HUES48 (cell line): ENCODE measurements around the gene PRUNE2.
A peak's percentile ranks its signal among the peaks of the same experiment; 100 is the strongest.

ENCODE experiments used
- H3K27ac ChIP-seq: one replicate; pipeline ENCODE4 v1.7.0; 2013; ENCODE audit warnings: low read depth, low read length, inconsistent platforms
- H3K27me3 ChIP-seq: 2 replicates; pipeline ENCODE4 v1.6.1; 2013; ENCODE audit warnings: mild to moderate bottlenecking, low read length; ENCODE audit not compliant: control insufficient read depth, insufficient read depth
- H3K36me3 ChIP-seq: 2 replicates; pipeline ENCODE4 v1.6.1; 2013; ENCODE audit warnings: low read length; ENCODE audit not compliant: control insufficient read depth, insufficient read depth
- H3K4me1 ChIP-seq: 2 replicates; pipeline ENCODE4 v1.6.1; 2013; ENCODE audit warnings: mild to moderate bottlenecking, low read length; ENCODE audit not compliant: control insufficient read depth, insufficient read depth
- H3K4me3 ChIP-seq: 2 replicates; pipeline ENCODE4 v1.5.1; 2013; ENCODE audit warnings: mild to moderate bottlenecking, low read depth, low read length
- H3K9ac ChIP-seq: 2 replicates; pipeline ENCODE4 v1.6.1; 2013; ENCODE audit warnings: mild to moderate bottlenecking, low read depth, low read length, moderate library complexity
- H3K9me3 ChIP-seq: 2 replicates; pipeline ENCODE4 v1.6.1; 2013; ENCODE audit warnings: low read length; ENCODE audit not compliant: control insufficient read depth, insufficient read depth

PRUNE2 gene

GRCh38 chr9:76716085-76716672 lies 189.7 kb downstream of the PRUNE2 start:
- Histone ChIP-seq H3K4me3 (no peak overlapping the region), H3K36me3 (no peaks in the 10 kb centered on the region), H3K4me1 (peaks cover 8% of the 10 kb centered on the region), H3K9ac (no peak overlapping the region), H3K27ac (no peak overlapping the region), H3K27me3 (no peaks in the 10 kb centered on the region), H3K9me3 (no peaks in the 10 kb centered on the region)

GRCh38 chr9:76713381-76713780 lies 192.5 kb downstream of the PRUNE2 start:
- H3K27ac ChIP-seq = no peak overlapping the region
- H3K9ac ChIP-seq = no peak overlapping the region
- no peaks in the 10 kb centered on the region for H3K36me3 ChIP-seq
- no peak overlapping the region for H3K4me3 ChIP-seq
- peaks cover 7% of the 10 kb centered on the region for H3K4me1 ChIP-seq
- no peaks in the 10 kb centered on the region for H3K27me3 ChIP-seq
- H3K9me3 ChIP-seq = no peaks in the 10 kb centered on the region

- H3K9me3 ChIP-seq = no peaks in the 10 kb centered on the region
- H3K27me3 ChIP-seq = no peaks in the 10 kb centered on the region
- H3K9ac ChIP-seq = no peak overlapping the region
- no peaks in the 10 kb centered on the region for H3K36me3 ChIP-seq
- no peaks in the 10 kb centered on the region for H3K4me1 ChIP-seq
- H3K4me3 ChIP-seq = no peak overlapping the region
- no peak overlapping the region for H3K27ac ChIP-seq
Measured at GRCh38 chr9:76709020-76709419, 196.9 kb downstream of the PRUNE2 start.

- H3K36me3 ChIP-seq = no peaks in the 10 kb centered on the region
- no peaks in the 10 kb centered on the region for H3K27me3 ChIP-seq
- H3K9me3 ChIP-seq = no peaks in the 10 kb centered on the region
- H3K4me3 ChIP-seq = no peak overlapping the region
- H3K9ac ChIP-seq = no peak overlapping the region
- no peaks in the 10 kb centered on the region for H3K4me1 ChIP-seq
- H3K27ac ChIP-seq = no peak overlapping the region
Measured at GRCh38 chr9:76707510-76707909, 198.4 kb downstream of the PRUNE2 start.

GRCh38 chr9:76704593-76705204 lies 201.2 kb downstream of the PRUNE2 start:
- H3K27me3 ChIP-seq = no peaks in the 10 kb centered on the region

GRCh38 chr9:76703270-76703669 lies 202.6 kb downstream of the PRUNE2 start:
- Histone ChIP-seq H3K4me3 (no peak overlapping the region), H3K36me3 (no peaks in the 10 kb centered on the region), H3K4me1 (no peaks in the 10 kb centered on the region), H3K9me3 (no peaks in the 10 kb centered on the region), H3K27ac (no peak overlapping the region), H3K9ac (no peak overlapping the region), H3K27me3 (no peaks in the 10 kb centered on the region)

More at GRCh38 chr9:76704593-76705204, 201.2 kb downstream of the PRUNE2 start:
- Histone ChIP-seq H3K36me3 (no peaks in the 10 kb centered on the region), H3K9ac (no peak overlapping the region), H3K9me3 (no peaks in the 10 kb centered on the region), H3K27ac (no peak overlapping the region), H3K4me1 (no peaks in the 10 kb centered on the region), H3K4me3 (no peak overlapping the region)

- no peak overlapping the region for H3K27ac ChIP-seq
- no peaks in the 10 kb centered on the region for H3K27me3 ChIP-seq
- no peak overlapping the region for H3K4me3 ChIP-seq
- H3K4me1 ChIP-seq = no peaks in the 10 kb centered on the region
- H3K9me3 ChIP-seq = no peaks in the 10 kb centered on the region
- H3K9ac ChIP-seq = no peak overlapping the region
- H3K36me3 ChIP-seq = no peaks in the 10 kb centered on the region
Measured at GRCh38 chr9:76701441-76702039, 204.4 kb downstream of the PRUNE2 start.

GRCh38 chr9:76700916-76701315 lies 205.0 kb downstream of the PRUNE2 start:
- Histone ChIP-seq H3K36me3 (no peaks in the 10 kb centered on the region), H3K4me1 (no peaks in the 10 kb centered on the region), H3K27ac (peak overlapping the region; percentile 4), H3K27me3 (no peaks in the 10 kb centered on the region), H3K9me3 (no peaks in the 10 kb centered on the region), H3K9ac (no peak overlapping the region), H3K4me3 (no peak overlapping the region)

- no peak overlapping the region for H3K9ac ChIP-seq
- no peaks in the 10 kb centered on the region for H3K4me1 ChIP-seq
- no peaks in the 10 kb centered on the region for H3K9me3 ChIP-seq
- H3K4me3 ChIP-seq = no peak overlapping the region
- no peak overlapping the region for H3K27ac ChIP-seq
- H3K27me3 ChIP-seq = no peaks in the 10 kb centered on the region
- H3K36me3 ChIP-seq = no peaks in the 10 kb centered on the region
Measured at GRCh38 chr9:76699971-76700370, 205.9 kb downstream of the PRUNE2 start.

- Histone ChIP-seq H3K36me3 (no peaks in the 10 kb centered on the region), H3K27ac (no peak overlapping the region), H3K4me1 (0 out of 2 replicates have a peak, but pooled peaks cover 1% of the 10 kb centered on the region), H3K27me3 (no peaks in the 10 kb centered on the region), H3K9ac (no peak overlapping the region), H3K9me3 (no peaks in the 10 kb centered on the region), H3K4me3 (no peak overlapping the region)
Measured at GRCh38 chr9:76697554-76697953, 208.4 kb downstream of the PRUNE2 start.

GRCh38 chr9:76697081-76697480 lies 208.8 kb downstream of the PRUNE2 start:
- Histone ChIP-seq H3K27me3 (peaks cover under 1% of the 10 kb centered on the region; the same call in 1 of the 2 replicates), H3K36me3 (no peaks in the 10 kb centered on the region), H3K9ac (no peak overlapping the region), H3K9me3 (no peaks in the 10 kb centered on the region), H3K27ac (no peak overlapping the region), H3K4me3 (no peak overlapping the region), H3K4me1 (peaks cover 5% of the 10 kb centered on the region)
